ENCODE data around the gene MATK.

DNA sequence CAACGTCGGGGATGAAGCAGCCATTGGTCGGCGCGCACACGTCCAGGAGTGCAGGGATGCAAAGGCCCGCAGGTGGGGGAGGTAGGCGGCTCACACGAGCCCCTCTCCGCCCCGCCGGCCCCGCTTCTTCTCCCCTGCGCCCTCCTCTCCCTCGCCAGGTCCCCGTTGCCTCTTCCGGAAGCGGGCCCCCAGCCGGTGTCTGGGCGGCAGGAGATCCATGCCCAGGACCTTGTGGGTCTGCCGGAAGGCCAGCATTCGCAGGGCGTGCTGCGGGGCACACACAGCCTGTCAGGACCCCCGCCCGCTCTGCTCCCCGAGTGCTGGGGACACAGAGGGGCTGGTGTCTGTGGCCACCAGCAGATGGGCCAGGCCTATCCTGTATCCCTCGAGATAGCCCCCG lies 19.7 kb upstream of the MATK start:
- TF ChIP-seq, protein P1, sequence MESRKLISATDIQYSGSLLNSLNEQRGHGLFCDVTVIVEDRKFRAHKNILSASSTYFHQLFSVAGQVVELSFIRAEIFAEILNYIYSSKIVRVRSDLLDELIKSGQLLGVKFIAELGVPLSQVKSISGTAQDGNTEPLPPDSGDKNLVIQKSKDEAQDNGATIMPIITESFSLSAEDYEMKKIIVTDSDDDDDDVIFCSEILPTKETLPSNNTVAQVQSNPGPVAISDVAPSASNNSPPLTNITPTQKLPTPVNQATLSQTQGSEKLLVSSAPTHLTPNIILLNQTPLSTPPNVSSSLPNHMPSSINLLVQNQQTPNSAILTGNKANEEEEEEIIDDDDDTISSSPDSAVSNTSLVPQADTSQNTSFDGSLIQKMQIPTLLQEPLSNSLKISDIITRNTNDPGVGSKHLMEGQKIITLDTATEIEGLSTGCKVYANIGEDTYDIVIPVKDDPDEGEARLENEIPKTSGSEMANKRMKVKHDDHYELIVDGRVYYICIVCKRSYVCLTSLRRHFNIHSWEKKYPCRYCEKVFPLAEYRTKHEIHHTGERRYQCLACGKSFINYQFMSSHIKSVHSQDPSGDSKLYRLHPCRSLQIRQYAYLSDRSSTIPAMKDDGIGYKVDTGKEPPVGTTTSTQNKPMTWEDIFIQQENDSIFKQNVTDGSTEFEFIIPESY (IDR thresholded peaks at IDR 0.05): no peak
- TF ChIP-seq CTCF (IDR thresholded peaks at IDR 0.05; ENCODE audit: low read depth, low read length, missing input control) (no peak), JUND (IDR thresholded peaks at IDR 0.05) (no peak), RAD21 (IDR thresholded peaks at IDR 0.05) (no peak), EGR1 (IDR thresholded peaks at IDR 0.05; ENCODE audit: low read depth in 2 of 2) (no peak), GABPA (IDR thresholded peaks at IDR 0.05 in 1 of 2, conservative IDR thresholded peaks at IDR 0.05 in 1 of 2) (no peak)
- TF ChIP-seq, protein P2, sequence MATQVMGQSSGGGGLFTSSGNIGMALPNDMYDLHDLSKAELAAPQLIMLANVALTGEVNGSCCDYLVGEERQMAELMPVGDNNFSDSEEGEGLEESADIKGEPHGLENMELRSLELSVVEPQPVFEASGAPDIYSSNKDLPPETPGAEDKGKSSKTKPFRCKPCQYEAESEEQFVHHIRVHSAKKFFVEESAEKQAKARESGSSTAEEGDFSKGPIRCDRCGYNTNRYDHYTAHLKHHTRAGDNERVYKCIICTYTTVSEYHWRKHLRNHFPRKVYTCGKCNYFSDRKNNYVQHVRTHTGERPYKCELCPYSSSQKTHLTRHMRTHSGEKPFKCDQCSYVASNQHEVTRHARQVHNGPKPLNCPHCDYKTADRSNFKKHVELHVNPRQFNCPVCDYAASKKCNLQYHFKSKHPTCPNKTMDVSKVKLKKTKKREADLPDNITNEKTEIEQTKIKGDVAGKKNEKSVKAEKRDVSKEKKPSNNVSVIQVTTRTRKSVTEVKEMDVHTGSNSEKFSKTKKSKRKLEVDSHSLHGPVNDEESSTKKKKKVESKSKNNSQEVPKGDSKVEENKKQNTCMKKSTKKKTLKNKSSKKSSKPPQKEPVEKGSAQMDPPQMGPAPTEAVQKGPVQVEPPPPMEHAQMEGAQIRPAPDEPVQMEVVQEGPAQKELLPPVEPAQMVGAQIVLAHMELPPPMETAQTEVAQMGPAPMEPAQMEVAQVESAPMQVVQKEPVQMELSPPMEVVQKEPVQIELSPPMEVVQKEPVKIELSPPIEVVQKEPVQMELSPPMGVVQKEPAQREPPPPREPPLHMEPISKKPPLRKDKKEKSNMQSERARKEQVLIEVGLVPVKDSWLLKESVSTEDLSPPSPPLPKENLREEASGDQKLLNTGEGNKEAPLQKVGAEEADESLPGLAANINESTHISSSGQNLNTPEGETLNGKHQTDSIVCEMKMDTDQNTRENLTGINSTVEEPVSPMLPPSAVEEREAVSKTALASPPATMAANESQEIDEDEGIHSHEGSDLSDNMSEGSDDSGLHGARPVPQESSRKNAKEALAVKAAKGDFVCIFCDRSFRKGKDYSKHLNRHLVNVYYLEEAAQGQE (IDR thresholded peaks at IDR 0.05): no peak
